HCT116 (cell line): Measurements from ENCODE around the gene SNX13. TPM values are rescaled to one million over a fixed set of nuclear protein-coding genes. Genes with fewer than 3 reads are reported as not detected.

ENCODE experiments used
- ATAC-seq: fragments of 200-7000 bp; cut with Tn5 transposase; 2 replicates; pipeline ENCODE4 v1.9.1; 2020; ENCODE audit warnings: mild to moderate bottlenecking, moderate library complexity
- BruUV-seq: library from RNA; stranded (reverse); fragments of 400-500 nt; replicated peaks from 2 replicates; lab custom pipeline; 2021; lab: Mats Ljungman, UMichigan
- CTCF ChIA-PET: fragments of 300-600 bp; sonication (Branson Sonifier 250); formaldehyde crosslinking; loops from one replicate; lab custom pipeline; 2021; ENCODE audit warnings: antibody characterized with exemption; lab: Charles Lee
- POLR2A ChIA-PET: fragments of 300-600, 350-600 bp; sonication (Branson Sonifier 250); formaldehyde crosslinking; loops from one replicate; lab custom pipeline; 2021; ENCODE audit warnings: antibody characterized with exemption; lab: Charles Lee
- RAD21 ChIA-PET, 2 experiments: fragments of 300-600 bp; sonication (Branson Sonifier 250); formaldehyde crosslinking; loops; one replicate each; lab custom pipeline; 2023; ENCODE audit warnings: low total read pairs in 2 of 2; ENCODE audit not compliant: uncharacterized antibody in 2 of 2, unreplicated experiment in 2 of 2, low non-redundant PET in 1 of 2; lab: Charles Lee
- DNase-seq: peaks from one replicate; pipeline ENCODE4 v3.0.0-alpha.2; 2010; ENCODE audit warnings: low read depth, low spot score
- H2AFZ ChIP-seq: fragments of 200-600 bp; shearing (Covaris generic), sonication (generic); 2 replicates; pipeline ENCODE4 v1.6.1; 2017; ENCODE audit warnings: low read depth, mixed run types, mixed read lengths, antibody characterized with exemption, low read length; ENCODE audit not compliant: poor library complexity, severe bottlenecking
- H3K27ac ChIP-seq: 2 replicates; pipeline ENCODE4 v1.5.1; 2012; ENCODE audit warnings: low read depth, low read length
- H3K27me3 ChIP-seq: fragments of 200-600 bp; sonication (generic); 2 replicates; pipeline ENCODE4 v1.6.1; 2016; ENCODE audit warnings: mixed run types, low read length, mixed read lengths; ENCODE audit not compliant: insufficient read depth
- H3K36me3 ChIP-seq, 2 experiments: fragments of 200-500 bp in 1 of 2; fragments of 200-600 bp in 1 of 2; sonication (Bioruptor generic) in 1 of 2; sonication (generic) in 1 of 2; 2 replicates each; pipeline versions ENCODE4 v1.5.1 to v1.6.1; 2014 to 2016; ENCODE audit warnings: low read length in 2 of 2, inconsistent platforms in 1 of 2, mixed read lengths in 1 of 2, mixed run types in 1 of 2; ENCODE audit not compliant: insufficient read depth in 2 of 2, control insufficient read depth in 1 of 2
- H3K4me1 ChIP-seq, 2 experiments: fragments of 200-600 bp in 1 of 2; sonication (generic) in 1 of 2; 2 replicates each; pipeline versions ENCODE4 v1.5.1 to v1.6.1; 2012 to 2017; ENCODE audit warnings: low read length in 2 of 2, inconsistent platforms in 1 of 2, mild to moderate bottlenecking in 1 of 2, mixed read lengths in 1 of 2, mixed run types in 1 of 2, moderate library complexity in 1 of 2; ENCODE audit not compliant: insufficient read depth in 2 of 2, control insufficient read depth in 1 of 2
- H3K4me2 ChIP-seq: fragments of 200-600 bp; sonication (generic); 2 replicates; pipeline ENCODE4 v1.6.1; 2017; ENCODE audit warnings: mixed run types, low read length, mixed read lengths
- H3K4me3 ChIP-seq, 2 experiments: fragments of 200-600 bp in 1 of 2; sonication (generic) in 1 of 2; replicated peaks in 1 of 2; 2 replicates each; pipeline ENCODE4 v1.5.1; 2011 to 2016; ENCODE audit warnings: low read length in 2 of 2, control low read depth in 1 of 2, low read depth in 1 of 2, mild to moderate bottlenecking in 1 of 2, mixed read lengths in 1 of 2, mixed run types in 1 of 2
- H3K79me2 ChIP-seq: fragments of 200-600 bp; sonication (generic); 2 replicates; pipeline ENCODE4 v1.6.1; 2017; ENCODE audit warnings: mild to moderate bottlenecking, mixed run types, low read length, moderate library complexity, mixed read lengths; ENCODE audit not compliant: insufficient read depth
- H3K9ac ChIP-seq: fragments of 200-600 bp; sonication (generic); 2 replicates; pipeline ENCODE4 v1.6.1; 2016; ENCODE audit warnings: low read length, mixed read lengths
- H3K9me2 ChIP-seq: fragments of 200-600 bp; sonication (generic), shearing (Covaris generic); 2 replicates; pipeline ENCODE4 v1.6.1; 2017; ENCODE audit warnings: mixed run types, mild to moderate bottlenecking, moderate library complexity; ENCODE audit not compliant: insufficient read depth
- H3K9me3 ChIP-seq, 2 experiments: fragments of 200-500 bp in 1 of 2; fragments of 200-600 bp in 1 of 2; sonication (Bioruptor generic) in 1 of 2; sonication (generic) in 1 of 2; 2 replicates each; pipeline ENCODE4 v1.6.1; 2014 to 2017; ENCODE audit warnings: low read length in 2 of 2, mixed read lengths in 2 of 2, inconsistent platforms in 1 of 2, low read depth in 1 of 2, mild to moderate bottlenecking in 1 of 2, mixed run types in 1 of 2, moderate library complexity in 1 of 2; ENCODE audit not compliant: control insufficient read depth in 1 of 2, insufficient read depth in 1 of 2
- H4K20me1 ChIP-seq: fragments of 200-600 bp; sonication (generic), shearing (Covaris generic); 2 replicates; pipeline ENCODE4 v1.6.1; 2017; ENCODE audit warnings: mixed run types, mild to moderate bottlenecking, moderate library complexity; ENCODE audit not compliant: insufficient read depth
- CBX3 ChIP-seq: IDR thresholded peaks from 2 replicates; pipeline ENCODE4 v1.6.1; 2012; ENCODE audit warnings: low read depth
- CEBPB ChIP-seq: IDR thresholded peaks from 2 replicates; pipeline ENCODE4 v1.6.1; 2012; ENCODE audit warnings: low read depth
- CTCF ChIP-seq, 3 experiments: fragments of 200-600 bp in 1 of 3; sonication (generic) in 1 of 3; IDR thresholded peaks in 2 of 3; conservative IDR thresholded peaks in 1 of 3; 2 replicates each; pipeline ENCODE4 v1.5.1; 2012 to 2017; ENCODE audit warnings: low read depth in 2 of 3, low read length in 2 of 3, antibody characterized with exemption in 1 of 3, borderline replicate concordance in 1 of 3, control low read depth in 1 of 3, mild to moderate bottlenecking in 1 of 3, mixed read lengths in 1 of 3, mixed run types in 1 of 3, moderate library complexity in 1 of 3; ENCODE audit not compliant: insufficient read depth in 1 of 3
- EGR1 ChIP-seq: IDR thresholded peaks from 2 replicates; pipeline ENCODE4 v1.6.1; 2012; ENCODE audit warnings: low read depth
- ELF1 ChIP-seq: IDR thresholded peaks from 2 replicates; pipeline ENCODE4 v1.6.1; 2012; ENCODE audit warnings: low read depth, borderline replicate concordance
- EZH2phosphoT487 ChIP-seq: fragments of 200-600 bp; IDR thresholded peaks from 2 replicates; pipeline ENCODE4 v1.6.1; 2018; ENCODE audit warnings: antibody characterized with exemption, borderline replicate concordance
- FOSL1 ChIP-seq: IDR thresholded peaks from 2 replicates; pipeline ENCODE4 v1.6.1; 2012; ENCODE audit warnings: low read depth
- JUND ChIP-seq: IDR thresholded peaks from 2 replicates; pipeline ENCODE4 v1.6.1; 2012
- MAX ChIP-seq: IDR thresholded peaks from 2 replicates; pipeline ENCODE4 v1.6.1; 2012
- POLR2AphosphoS5 ChIP-seq: IDR thresholded peaks from 2 replicates; pipeline ENCODE4 v1.6.1; 2011; ENCODE audit warnings: mild to moderate bottlenecking, low read depth, low read length, moderate library complexity
- REST ChIP-seq: IDR thresholded peaks from 2 replicates; pipeline ENCODE4 v1.6.1; 2012; ENCODE audit warnings: low read depth
- SRF ChIP-seq: IDR thresholded peaks from 2 replicates; pipeline ENCODE4 v1.6.1; 2012; ENCODE audit warnings: low read depth
- YY1 ChIP-seq: IDR thresholded peaks from 2 replicates; pipeline ENCODE4 v1.6.1; 2011; ENCODE audit warnings: low read length, low read depth, moderate library complexity, mild to moderate bottlenecking; ENCODE audit not compliant: insufficient replicate concordance; ENCODE audit errors: extremely low read depth
- ZFX ChIP-seq: fragments of 450-650 bp; IDR thresholded peaks from 2 replicates; pipeline ENCODE4 v1.6.1; 2017
- ZNF274 ChIP-seq: fragments of 200-500 bp; sonication (Bioruptor generic); IDR thresholded peaks from 2 replicates; pipeline ENCODE4 v1.6.1; 2014; ENCODE audit warnings: mild to moderate bottlenecking, low read depth, low read length, inconsistent platforms
- intact Hi-C: fragments of 100-400 bp; cut with micrococcal nuclease; formaldehyde crosslinking; loops from 2 replicates; pipeline ENCODE4 v1.10.0; 2022
- total RNA-seq: library from RNA; stranded (reverse); gene quantifications from one replicate; pipeline ENCODE4 v1.2.1, GENCODE V29; 2021; ENCODE audit not compliant: unreplicated experiment
- TF ChIP-seq, protein P1 (sequence below): IDR thresholded peaks from 2 replicates; pipeline ENCODE4 v1.6.1; 2012

SNX13 gene
- total RNA-seq, 1 experiment from 2014 or later, result 33.4 TPM

DNA sequence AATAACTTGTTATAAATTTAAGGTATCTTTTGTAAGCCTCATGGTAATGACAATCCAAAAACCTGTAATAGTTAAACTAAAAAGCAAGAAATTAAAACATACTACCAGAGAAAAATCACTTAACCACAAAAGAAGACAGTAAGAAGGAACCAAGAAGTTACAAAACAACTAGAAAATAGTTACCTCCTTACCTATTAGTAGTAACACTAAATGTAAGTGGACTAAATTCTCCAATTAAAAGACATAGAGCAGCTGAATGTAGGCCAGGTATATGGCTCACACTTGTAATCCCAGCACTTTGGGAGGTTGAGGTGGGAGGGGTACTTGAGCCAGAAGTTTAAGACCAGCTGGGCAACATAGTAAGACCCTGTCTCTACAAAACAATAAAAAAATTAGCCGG, 84.0 kb downstream of the SNX13 start:
- Histone ChIP-seq H3K9ac (no peak overlapping the region), H3K9me2 (no peaks in the 10 kb centered on the region), H3K4me1 (no peaks in the 10 kb centered on the region), H3K4me3 (no peak overlapping the region), H2AFZ (no peak overlapping the region), H3K36me3 (no peaks in the 10 kb centered on the region), H3K27ac (no peak overlapping the region), H3K27me3 (no peaks in the 10 kb centered on the region), H3K4me2 (no peak overlapping the region), H3K9me3 (0 out of 4 replicates have a peak, but pooled peaks cover 0 to 4% of the 10 kb centered on the region in 2 experiments), H4K20me1 (no peaks in the 10 kb centered on the region), H3K79me2 (no peaks in the 10 kb centered on the region)
- TF ChIP-seq SRF (no peak), ZFX (no peak), FOSL1 (no peak), YY1 (no peak), POLR2AphosphoS5 (no peak), MAX (no peak), CBX3 (no peak), EGR1 (no peak), CEBPB (no peak), ZNF274 (no peak), EZH2phosphoT487 (no peak), CTCF (IDR thresholded peaks at IDR 0.05 in 2 of 3, conservative IDR thresholded peaks at IDR 0.05 in 1 of 3; ENCODE audit: borderline replicate concordance in 1 of 3, insufficient read depth in 1 of 3, low read depth in 2 of 3, low read length in 2 of 3) (no peak), REST (no peak), JUND (no peak), ELF1 (no peak)
- TF ChIP-seq, protein P1, sequence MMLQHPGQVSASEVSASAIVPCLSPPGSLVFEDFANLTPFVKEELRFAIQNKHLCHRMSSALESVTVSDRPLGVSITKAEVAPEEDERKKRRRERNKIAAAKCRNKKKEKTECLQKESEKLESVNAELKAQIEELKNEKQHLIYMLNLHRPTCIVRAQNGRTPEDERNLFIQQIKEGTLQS, result no peak
- DNase-seq, result no peak
- intact Hi-C loops, result no loop called here
- ChIA-PET RAD21 (no interaction called here), POLR2A (no interaction called here), CTCF (no interaction called here)
- BruUV-seq, result no TSS peak
- no peak for ATAC-seq
